GM12878 (cell line): Measurements from ENCODE around the gene PTK6. TPM values are rescaled to one million over a fixed set of nuclear protein-coding genes. Genes with fewer than 3 reads are reported as not detected.

ENCODE experiments used
- BRCA1 ChIP-seq: IDR thresholded peaks from 2 replicates; pipeline ENCODE4 v1.6.1; 2011; ENCODE audit warnings: low read depth, low read length, improper control_type of control experiment
- CREB1 ChIP-seq: IDR thresholded peaks from 2 replicates; pipeline ENCODE4 v1.6.1; 2012; ENCODE audit warnings: low read depth, mild to moderate bottlenecking, inconsistent platforms
- ESRRA ChIP-seq: IDR thresholded peaks from 2 replicates; pipeline ENCODE4 v1.6.1; 2012; ENCODE audit warnings: mild to moderate bottlenecking, low read length, improper control_type of control experiment
- MEF2A ChIP-seq: IDR thresholded peaks from 2 replicates; pipeline ENCODE4 v1.6.1; 2011; ENCODE audit warnings: low read depth, mild to moderate bottlenecking, low read length, moderate library complexity; ENCODE audit not compliant: insufficient read depth
- PML ChIP-seq: IDR thresholded peaks from 2 replicates; pipeline ENCODE4 v1.6.1; 2012; ENCODE audit warnings: low read length, inconsistent platforms
- RUNX3 ChIP-seq: IDR thresholded peaks from 2 replicates; pipeline ENCODE4 v1.6.1; 2012; ENCODE audit warnings: low read length, inconsistent platforms
- SMC3 ChIP-seq: IDR thresholded peaks from 2 replicates; pipeline ENCODE4 v1.6.1; 2011; ENCODE audit warnings: low read length, improper control_type of control experiment, borderline replicate concordance
- SUPT20H ChIP-seq: IDR thresholded peaks from 2 replicates; pipeline ENCODE4 v1.6.1; 2011; ENCODE audit warnings: low read depth, mild to moderate bottlenecking, low read length, moderate library complexity, borderline replicate concordance; ENCODE audit not compliant: control insufficient read depth
- ZBED1 ChIP-seq: IDR thresholded peaks from 2 replicates; pipeline ENCODE4 v1.6.1; 2016; ENCODE audit warnings: borderline replicate concordance
- ZNF207 ChIP-seq: fragments of 450-650 bp; IDR thresholded peaks from 2 replicates; pipeline ENCODE4 v1.6.1; 2014; ENCODE audit warnings: antibody characterized with exemption, mild to moderate bottlenecking, borderline replicate concordance
- ZNF24 ChIP-seq: fragments of 450-650 bp; IDR thresholded peaks from 2 replicates; pipeline ENCODE4 v1.6.1; 2017; ENCODE audit warnings: antibody characterized with exemption, mild to moderate bottlenecking
- ZNF274 ChIP-seq: IDR thresholded peaks from one replicate; pipeline ENCODE4 v1.8.0; 2011; ENCODE audit not compliant: insufficient read length, insufficient read depth
- ZZZ3 ChIP-seq: IDR thresholded peaks from 2 replicates; pipeline ENCODE4 v1.6.1; 2011; ENCODE audit warnings: low read depth; ENCODE audit not compliant: control insufficient read depth, insufficient read length
- polyA plus RNA-seq, 11 experiments: library from polyadenylated mRNA; depleted of rRNA in 4 of 11; unstranded in 6 of 11; stranded (reverse) in 5 of 11; fragments of >200 nt; fragmentation: Nextera tagmentation in 4 of 11; fragmentation: Illumina TruSeq in 1 of 11; extraction: Ambion mirVana in 4 of 11; extraction: Trizol in 1 of 11; gene quantifications; 1 replicate in 1 of 11; 2 replicates in 10 of 11; pipeline versions ENCODE4 v1.2.1 to v1.2.3, GENCODE V29; 2011 to 2016; ENCODE audit warnings: inconsistent platforms in 2 of 11, missing spikeins in 2 of 11, low read depth in 1 of 11
- total RNA-seq, 4 experiments: library from RNA; depleted of rRNA in 3 of 4; stranded (reverse); fragments of >200 nt in 3 of 4; fragmentation: Illumina TruSeq in 1 of 4; extraction: Trizol in 1 of 4; gene quantifications; 2 replicates each; pipeline versions ENCODE4 v1.2.1 to v1.2.3, GENCODE V29; 2013 to 2021
- TF ChIP-seq, protein P1 (sequence below): IDR thresholded peaks from 2 replicates; pipeline ENCODE4 v1.6.1; 2011; ENCODE audit warnings: borderline replicate concordance, low read depth, mild to moderate bottlenecking, moderate library complexity, low read length; ENCODE audit not compliant: insufficient read depth, poor library complexity, severe bottlenecking
- TF ChIP-seq, protein P2 (sequence below): fragments of 450-650 bp; IDR thresholded peaks from 2 replicates; pipeline ENCODE4 v1.6.1; 2016; ENCODE audit warnings: mild to moderate bottlenecking
- TF ChIP-seq, protein P3 (sequence below): IDR thresholded peaks from 2 replicates; pipeline ENCODE4 v1.6.1; 2011; ENCODE audit warnings: borderline replicate concordance, low read depth, mild to moderate bottlenecking, moderate library complexity, mixed read lengths, low read length; ENCODE audit not compliant: insufficient read depth; ENCODE audit errors: extremely low read length
- TF ChIP-seq, protein P4 (sequence below): fragments of 450-650 bp; IDR thresholded peaks from 2 replicates; pipeline ENCODE4 v1.6.1; 2018; ENCODE audit warnings: mild to moderate bottlenecking, low read depth, moderate library complexity; ENCODE audit not compliant: partially characterized antibody
- TF ChIP-seq, protein P5 (sequence below): fragments of 150-350 bp; IDR thresholded peaks from 2 replicates; pipeline ENCODE4 v1.6.1; 2016; ENCODE audit warnings: low read depth, low read length

Gene PTK6
- total and polyA plus RNA-seq, 10 of the 15 experiments (the other 5 are each of a cell fraction or from before 2014, with no cell fraction given), result 0.02 to 0.21 (median 0.09) TPM; not detected in 3

DNA sequence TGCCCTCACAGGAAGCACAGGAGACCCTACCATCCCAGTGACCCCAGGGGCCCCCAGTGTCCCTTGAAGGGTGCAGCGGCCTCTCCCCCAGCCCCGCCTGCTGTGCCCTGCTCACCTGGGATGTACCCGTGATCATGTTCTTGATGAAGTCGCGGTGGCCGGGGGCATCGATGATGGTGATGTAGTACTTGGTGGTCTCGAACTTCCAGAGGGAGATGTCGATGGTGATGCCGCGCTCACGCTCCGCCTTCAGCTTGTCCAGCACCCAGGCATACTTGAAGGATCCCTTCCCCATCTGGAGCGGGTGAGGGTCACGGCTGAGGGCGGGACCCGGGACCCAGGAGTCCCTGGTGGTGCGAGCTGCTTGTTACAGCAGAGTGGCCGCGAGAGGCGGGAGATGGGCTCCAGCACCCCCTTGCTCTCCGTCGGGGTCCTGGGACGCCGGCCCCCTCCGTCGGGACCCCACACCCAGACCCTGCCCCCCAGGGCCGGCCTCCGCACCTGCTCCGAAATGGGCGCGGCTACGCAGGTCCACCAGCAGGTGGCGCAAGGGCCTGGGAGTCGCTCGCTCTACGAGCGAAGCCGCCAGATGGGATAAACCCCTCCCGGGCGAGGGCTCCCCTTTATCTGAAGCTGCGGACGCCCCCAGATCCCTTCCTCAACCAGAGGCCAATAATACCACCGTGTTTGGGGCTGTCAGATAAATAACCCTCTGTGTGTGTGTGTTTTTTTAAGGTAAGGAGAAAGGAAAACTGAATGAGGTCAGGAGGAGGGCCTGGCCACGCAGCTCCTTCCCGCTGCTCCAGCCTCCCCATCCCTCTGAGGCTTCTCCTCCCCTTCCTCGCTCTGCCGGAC, 41.2 kb downstream of the PTK6 start (continued):
- TF ChIP-seq, protein P1, sequence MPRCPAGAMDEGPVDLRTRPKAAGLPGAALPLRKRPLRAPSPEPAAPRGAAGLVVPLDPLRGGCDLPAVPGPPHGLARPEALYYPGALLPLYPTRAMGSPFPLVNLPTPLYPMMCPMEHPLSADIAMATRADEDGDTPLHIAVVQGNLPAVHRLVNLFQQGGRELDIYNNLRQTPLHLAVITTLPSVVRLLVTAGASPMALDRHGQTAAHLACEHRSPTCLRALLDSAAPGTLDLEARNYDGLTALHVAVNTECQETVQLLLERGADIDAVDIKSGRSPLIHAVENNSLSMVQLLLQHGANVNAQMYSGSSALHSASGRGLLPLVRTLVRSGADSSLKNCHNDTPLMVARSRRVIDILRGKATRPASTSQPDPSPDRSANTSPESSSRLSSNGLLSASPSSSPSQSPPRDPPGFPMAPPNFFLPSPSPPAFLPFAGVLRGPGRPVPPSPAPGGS, result no peak
- TF ChIP-seq ZNF24, result no peak
- no peak for TF ChIP-seq RUNX3
- TF ChIP-seq, protein P2, sequence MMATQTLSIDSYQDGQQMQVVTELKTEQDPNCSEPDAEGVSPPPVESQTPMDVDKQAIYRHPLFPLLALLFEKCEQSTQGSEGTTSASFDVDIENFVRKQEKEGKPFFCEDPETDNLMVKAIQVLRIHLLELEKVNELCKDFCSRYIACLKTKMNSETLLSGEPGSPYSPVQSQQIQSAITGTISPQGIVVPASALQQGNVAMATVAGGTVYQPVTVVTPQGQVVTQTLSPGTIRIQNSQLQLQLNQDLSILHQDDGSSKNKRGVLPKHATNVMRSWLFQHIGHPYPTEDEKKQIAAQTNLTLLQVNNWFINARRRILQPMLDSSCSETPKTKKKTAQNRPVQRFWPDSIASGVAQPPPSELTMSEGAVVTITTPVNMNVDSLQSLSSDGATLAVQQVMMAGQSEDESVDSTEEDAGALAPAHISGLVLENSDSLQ, result no peak
- TF ChIP-seq ZBED1, result no peak
- TF ChIP-seq SMC3, result peak; percentile 71; the same call in 1 of the 2 replicates
- TF ChIP-seq, protein P3, sequence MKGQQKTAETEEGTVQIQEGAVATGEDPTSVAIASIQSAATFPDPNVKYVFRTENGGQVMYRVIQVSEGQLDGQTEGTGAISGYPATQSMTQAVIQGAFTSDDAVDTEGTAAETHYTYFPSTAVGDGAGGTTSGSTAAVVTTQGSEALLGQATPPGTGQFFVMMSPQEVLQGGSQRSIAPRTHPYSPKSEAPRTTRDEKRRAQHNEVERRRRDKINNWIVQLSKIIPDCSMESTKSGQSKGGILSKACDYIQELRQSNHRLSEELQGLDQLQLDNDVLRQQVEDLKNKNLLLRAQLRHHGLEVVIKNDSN, result no peak
- TF ChIP-seq, protein P4, sequence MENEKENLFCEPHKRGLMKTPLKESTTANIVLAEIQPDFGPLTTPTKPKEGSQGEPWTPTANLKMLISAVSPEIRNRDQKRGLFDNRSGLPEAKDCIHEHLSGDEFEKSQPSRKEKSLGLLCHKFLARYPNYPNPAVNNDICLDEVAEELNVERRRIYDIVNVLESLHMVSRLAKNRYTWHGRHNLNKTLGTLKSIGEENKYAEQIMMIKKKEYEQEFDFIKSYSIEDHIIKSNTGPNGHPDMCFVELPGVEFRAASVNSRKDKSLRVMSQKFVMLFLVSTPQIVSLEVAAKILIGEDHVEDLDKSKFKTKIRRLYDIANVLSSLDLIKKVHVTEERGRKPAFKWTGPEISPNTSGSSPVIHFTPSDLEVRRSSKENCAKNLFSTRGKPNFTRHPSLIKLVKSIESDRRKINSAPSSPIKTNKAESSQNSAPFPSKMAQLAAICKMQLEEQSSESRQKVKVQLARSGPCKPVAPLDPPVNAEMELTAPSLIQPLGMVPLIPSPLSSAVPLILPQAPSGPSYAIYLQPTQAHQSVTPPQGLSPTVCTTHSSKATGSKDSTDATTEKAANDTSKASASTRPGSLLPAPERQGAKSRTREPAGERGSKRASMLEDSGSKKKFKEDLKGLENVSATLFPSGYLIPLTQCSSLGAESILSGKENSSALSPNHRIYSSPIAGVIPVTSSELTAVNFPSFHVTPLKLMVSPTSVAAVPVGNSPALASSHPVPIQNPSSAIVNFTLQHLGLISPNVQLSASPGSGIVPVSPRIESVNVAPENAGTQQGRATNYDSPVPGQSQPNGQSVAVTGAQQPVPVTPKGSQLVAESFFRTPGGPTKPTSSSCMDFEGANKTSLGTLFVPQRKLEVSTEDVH, result no peak
- no peak for TF ChIP-seq MEF2A
- no peak for TF ChIP-seq ZNF207
- TF ChIP-seq BRCA1, result no peak
- no peak for TF ChIP-seq ZZZ3
- no peak for TF ChIP-seq PML
- TF ChIP-seq, protein P5, sequence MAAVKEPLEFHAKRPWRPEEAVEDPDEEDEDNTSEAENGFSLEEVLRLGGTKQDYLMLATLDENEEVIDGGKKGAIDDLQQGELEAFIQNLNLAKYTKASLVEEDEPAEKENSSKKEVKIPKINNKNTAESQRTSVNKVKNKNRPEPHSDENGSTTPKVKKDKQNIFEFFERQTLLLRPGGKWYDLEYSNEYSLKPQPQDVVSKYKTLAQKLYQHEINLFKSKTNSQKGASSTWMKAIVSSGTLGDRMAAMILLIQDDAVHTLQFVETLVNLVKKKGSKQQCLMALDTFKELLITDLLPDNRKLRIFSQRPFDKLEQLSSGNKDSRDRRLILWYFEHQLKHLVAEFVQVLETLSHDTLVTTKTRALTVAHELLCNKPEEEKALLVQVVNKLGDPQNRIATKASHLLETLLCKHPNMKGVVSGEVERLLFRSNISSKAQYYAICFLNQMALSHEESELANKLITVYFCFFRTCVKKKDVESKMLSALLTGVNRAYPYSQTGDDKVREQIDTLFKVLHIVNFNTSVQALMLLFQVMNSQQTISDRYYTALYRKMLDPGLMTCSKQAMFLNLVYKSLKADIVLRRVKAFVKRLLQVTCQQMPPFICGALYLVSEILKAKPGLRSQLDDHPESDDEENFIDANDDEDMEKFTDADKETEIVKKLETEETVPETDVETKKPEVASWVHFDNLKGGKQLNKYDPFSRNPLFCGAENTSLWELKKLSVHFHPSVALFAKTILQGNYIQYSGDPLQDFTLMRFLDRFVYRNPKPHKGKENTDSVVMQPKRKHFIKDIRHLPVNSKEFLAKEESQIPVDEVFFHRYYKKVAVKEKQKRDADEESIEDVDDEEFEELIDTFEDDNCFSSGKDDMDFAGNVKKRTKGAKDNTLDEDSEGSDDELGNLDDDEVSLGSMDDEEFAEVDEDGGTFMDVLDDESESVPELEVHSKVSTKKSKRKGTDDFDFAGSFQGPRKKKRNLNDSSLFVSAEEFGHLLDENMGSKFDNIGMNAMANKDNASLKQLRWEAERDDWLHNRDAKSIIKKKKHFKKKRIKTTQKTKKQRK, result no peak
- TF ChIP-seq CREB1, result no peak
- no peak for TF ChIP-seq ZNF274
- TF ChIP-seq ESRRA, result no peak
- TF ChIP-seq SUPT20H, result no peak
